ENCODE results near the gene C18orf54.

The C18orf54 gene

DNA sequence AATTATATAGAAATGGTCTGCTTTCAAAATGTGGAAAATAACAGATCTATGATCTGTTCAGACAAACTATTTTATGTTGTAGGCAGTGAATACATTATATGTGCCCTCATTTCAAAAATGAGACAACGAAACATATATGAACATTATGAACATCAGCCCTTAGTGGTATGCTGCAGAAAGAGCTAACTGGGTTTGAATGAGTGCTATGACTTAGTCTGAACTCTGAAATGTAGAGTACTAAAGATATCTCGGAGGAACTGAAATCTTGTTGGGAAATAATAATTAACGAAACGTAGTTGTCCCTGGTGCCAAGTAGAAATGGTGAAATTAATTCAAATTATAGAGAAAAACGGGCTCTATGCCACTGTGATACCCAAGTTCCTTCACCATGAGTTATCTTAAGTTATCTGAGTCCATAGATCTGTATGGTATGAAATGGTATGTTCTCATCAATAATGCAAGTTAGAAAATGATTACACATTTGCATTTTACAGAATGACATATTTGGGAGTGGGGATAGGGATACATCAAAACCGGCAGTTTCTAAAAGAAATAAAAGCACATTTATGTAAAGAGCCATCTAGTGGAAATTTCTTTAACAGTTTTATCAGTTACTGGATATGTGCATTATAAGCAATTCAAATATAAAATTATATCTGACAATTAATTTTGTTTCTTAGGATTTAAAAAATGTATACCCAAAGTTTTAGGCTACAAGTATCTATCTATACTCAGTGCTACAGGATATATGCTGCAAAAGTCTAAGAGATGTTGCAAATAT is 26.7 kb upstream of the C18orf54 start:
- no peak for DNase-seq (ENCODE audit: low read depth in 1 of 2, low spot score in 1 of 2)

DNA sequence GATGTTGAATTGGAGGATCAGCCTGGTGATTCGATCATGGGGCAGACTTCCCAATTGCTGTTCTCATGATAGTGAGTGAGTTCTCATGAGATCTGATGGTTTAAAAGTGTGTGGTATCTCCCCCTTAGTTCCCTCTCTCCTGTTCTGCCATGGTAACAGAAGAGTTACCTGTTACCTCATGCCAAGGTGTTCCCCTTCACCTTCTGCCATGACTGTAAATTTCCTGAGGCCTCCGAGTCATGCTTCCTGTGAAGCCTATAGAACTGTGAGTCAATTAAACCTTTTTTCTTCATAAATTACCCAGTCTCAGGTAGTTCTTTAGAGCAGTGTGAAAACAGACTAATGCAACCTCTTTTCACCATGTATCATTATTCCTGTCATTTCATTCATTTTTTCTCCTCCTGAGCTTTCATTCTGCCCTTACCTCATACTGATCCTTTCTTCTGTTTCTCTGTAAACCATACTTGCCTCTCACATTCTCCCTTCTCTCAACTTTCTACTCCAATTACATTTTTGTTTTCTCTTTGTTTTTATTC is 22.0 kb upstream of the C18orf54 start:
- DNase-seq (ENCODE audit: low read depth in 1 of 2, low spot score in 1 of 2): no peak
- Histone ChIP-seq H3K27me3 (ENCODE audit: insufficient read depth, poor library complexity, severe bottlenecking) (no peaks in the 10 kb centered on the region), H3K27ac (replicated peaks) (no peak overlapping the region), H3K4me3 (replicated peaks; ENCODE audit: insufficient read depth, low read length) (no peak overlapping the region)
- TF ChIP-seq SPI1 (IDR thresholded peaks at IDR 0.05; ENCODE audit: borderline replicate concordance, low read depth) (no peak), GABPA (IDR thresholded peaks at IDR 0.05; ENCODE audit: low read depth) (no peak), POLR2AphosphoS5 (IDR thresholded peaks at IDR 0.05; ENCODE audit: low read depth) (no peak)
- TF ChIP-seq, protein P1, sequence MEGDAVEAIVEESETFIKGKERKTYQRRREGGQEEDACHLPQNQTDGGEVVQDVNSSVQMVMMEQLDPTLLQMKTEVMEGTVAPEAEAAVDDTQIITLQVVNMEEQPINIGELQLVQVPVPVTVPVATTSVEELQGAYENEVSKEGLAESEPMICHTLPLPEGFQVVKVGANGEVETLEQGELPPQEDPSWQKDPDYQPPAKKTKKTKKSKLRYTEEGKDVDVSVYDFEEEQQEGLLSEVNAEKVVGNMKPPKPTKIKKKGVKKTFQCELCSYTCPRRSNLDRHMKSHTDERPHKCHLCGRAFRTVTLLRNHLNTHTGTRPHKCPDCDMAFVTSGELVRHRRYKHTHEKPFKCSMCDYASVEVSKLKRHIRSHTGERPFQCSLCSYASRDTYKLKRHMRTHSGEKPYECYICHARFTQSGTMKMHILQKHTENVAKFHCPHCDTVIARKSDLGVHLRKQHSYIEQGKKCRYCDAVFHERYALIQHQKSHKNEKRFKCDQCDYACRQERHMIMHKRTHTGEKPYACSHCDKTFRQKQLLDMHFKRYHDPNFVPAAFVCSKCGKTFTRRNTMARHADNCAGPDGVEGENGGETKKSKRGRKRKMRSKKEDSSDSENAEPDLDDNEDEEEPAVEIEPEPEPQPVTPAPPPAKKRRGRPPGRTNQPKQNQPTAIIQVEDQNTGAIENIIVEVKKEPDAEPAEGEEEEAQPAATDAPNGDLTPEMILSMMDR (IDR thresholded peaks at IDR 0.05; ENCODE audit: insufficient read depth, low read length): no peak
- TF ChIP-seq, protein P2, sequence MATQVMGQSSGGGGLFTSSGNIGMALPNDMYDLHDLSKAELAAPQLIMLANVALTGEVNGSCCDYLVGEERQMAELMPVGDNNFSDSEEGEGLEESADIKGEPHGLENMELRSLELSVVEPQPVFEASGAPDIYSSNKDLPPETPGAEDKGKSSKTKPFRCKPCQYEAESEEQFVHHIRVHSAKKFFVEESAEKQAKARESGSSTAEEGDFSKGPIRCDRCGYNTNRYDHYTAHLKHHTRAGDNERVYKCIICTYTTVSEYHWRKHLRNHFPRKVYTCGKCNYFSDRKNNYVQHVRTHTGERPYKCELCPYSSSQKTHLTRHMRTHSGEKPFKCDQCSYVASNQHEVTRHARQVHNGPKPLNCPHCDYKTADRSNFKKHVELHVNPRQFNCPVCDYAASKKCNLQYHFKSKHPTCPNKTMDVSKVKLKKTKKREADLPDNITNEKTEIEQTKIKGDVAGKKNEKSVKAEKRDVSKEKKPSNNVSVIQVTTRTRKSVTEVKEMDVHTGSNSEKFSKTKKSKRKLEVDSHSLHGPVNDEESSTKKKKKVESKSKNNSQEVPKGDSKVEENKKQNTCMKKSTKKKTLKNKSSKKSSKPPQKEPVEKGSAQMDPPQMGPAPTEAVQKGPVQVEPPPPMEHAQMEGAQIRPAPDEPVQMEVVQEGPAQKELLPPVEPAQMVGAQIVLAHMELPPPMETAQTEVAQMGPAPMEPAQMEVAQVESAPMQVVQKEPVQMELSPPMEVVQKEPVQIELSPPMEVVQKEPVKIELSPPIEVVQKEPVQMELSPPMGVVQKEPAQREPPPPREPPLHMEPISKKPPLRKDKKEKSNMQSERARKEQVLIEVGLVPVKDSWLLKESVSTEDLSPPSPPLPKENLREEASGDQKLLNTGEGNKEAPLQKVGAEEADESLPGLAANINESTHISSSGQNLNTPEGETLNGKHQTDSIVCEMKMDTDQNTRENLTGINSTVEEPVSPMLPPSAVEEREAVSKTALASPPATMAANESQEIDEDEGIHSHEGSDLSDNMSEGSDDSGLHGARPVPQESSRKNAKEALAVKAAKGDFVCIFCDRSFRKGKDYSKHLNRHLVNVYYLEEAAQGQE (IDR thresholded peaks at IDR 0.05; ENCODE audit: insufficient replicate concordance, low read depth): no peak

More for the DNA sequence above, 26.7 kb upstream of the C18orf54 start:
- Histone ChIP-seq H3K27me3 (ENCODE audit: insufficient read depth, poor library complexity, severe bottlenecking) (no peaks in the 10 kb centered on the region), H3K27ac (replicated peaks) (no peak overlapping the region), H3K4me3 (replicated peaks; ENCODE audit: insufficient read depth, low read length) (no peak overlapping the region)
- no peak for TF ChIP-seq SPI1 (IDR thresholded peaks at IDR 0.05; ENCODE audit: borderline replicate concordance, low read depth)
- TF ChIP-seq, protein P2 (IDR thresholded peaks at IDR 0.05; ENCODE audit: insufficient replicate concordance, low read depth): no peak

GRCh38 chr18:54338230-54338629 is 19.5 kb upstream of the C18orf54 start:
- TF ChIP-seq POLR2AphosphoS5 (IDR thresholded peaks at IDR 0.05; ENCODE audit: low read depth) (no peak), GABPA (IDR thresholded peaks at IDR 0.05; ENCODE audit: low read depth) (no peak), SPI1 (IDR thresholded peaks at IDR 0.05; ENCODE audit: borderline replicate concordance, low read depth) (no peak)
- TF ChIP-seq, protein P2 (IDR thresholded peaks at IDR 0.05; ENCODE audit: insufficient replicate concordance, low read depth): no peak
- TF ChIP-seq, protein P1 (IDR thresholded peaks at IDR 0.05; ENCODE audit: insufficient read depth, low read length): no peak
- Histone ChIP-seq H3K4me3 (replicated peaks; ENCODE audit: insufficient read depth, low read length) (no peak overlapping the region), H3K27ac (replicated peaks) (no peak overlapping the region), H3K27me3 (ENCODE audit: insufficient read depth, poor library complexity, severe bottlenecking) (no peaks in the 10 kb centered on the region)
- DNase-seq (ENCODE audit: low read depth in 1 of 2, low spot score in 1 of 2): no peak
